ENCODE measurements around the gene RSBN1.

The RSBN1 gene

GRCh38 chr1:113780374-113781146 lies 31.7 kb downstream of the RSBN1 start:
- ATAC-seq (ENCODE audit: low read depth) = no peak
- DNase-seq (ENCODE audit: low spot score) = no peak
- peaks cover 5% of the 10 kb centered on the region for H3K4me1 ChIP-seq (ENCODE audit: insufficient read depth, poor library complexity, severe bottlenecking)
- no peaks in the 10 kb centered on the region for H3K9me3 ChIP-seq (ENCODE audit: severe bottlenecking)
- no peak for TF ChIP-seq CTCF (IDR thresholded peaks at IDR 0.05; ENCODE audit: poor library complexity, severe bottlenecking)
- no peak overlapping the region for H3K4me3 ChIP-seq (ENCODE audit: severe bottlenecking)
- no peaks in the 10 kb centered on the region for H3K27me3 ChIP-seq (ENCODE audit: insufficient read depth, poor library complexity, severe bottlenecking)
- peaks cover 17% of the 10 kb centered on the region for H3K36me3 ChIP-seq (ENCODE audit: low read depth)
- H3K27ac ChIP-seq (ENCODE audit: poor library complexity, severe bottlenecking) = no peak overlapping the region

DNA sequence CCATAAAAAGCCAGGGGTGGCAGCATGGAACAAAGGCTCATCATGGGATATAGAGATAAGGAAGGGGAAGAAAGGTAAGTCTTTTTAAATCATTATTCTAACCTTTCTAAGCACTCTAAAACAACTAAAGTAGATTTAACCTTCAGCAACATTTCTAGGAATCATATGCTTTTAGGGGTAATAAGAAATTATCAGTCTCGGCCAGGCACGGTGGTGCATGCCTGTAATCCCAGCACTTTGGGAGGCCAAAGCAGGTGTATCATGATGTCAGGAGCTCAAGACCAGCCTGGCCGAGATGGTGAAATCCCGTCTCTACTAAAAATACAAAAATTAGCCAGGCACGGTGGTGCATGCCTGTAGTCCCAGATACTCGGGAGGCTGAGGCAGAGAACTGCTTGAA lies 32.7 kb downstream of the RSBN1 start:
- H3K27ac ChIP-seq (ENCODE audit: poor library complexity, severe bottlenecking) = no peak overlapping the region
- DNase-seq (ENCODE audit: low spot score) (no peak), ATAC-seq (ENCODE audit: low read depth) (no peak)
- TF ChIP-seq CTCF (IDR thresholded peaks at IDR 0.05; ENCODE audit: poor library complexity, severe bottlenecking) = no peak
- peaks cover 18% of the 10 kb centered on the region for H3K36me3 ChIP-seq (ENCODE audit: low read depth)
- no peak overlapping the region for H3K4me3 ChIP-seq (ENCODE audit: severe bottlenecking)
- H3K9me3 ChIP-seq (ENCODE audit: severe bottlenecking) = no peaks in the 10 kb centered on the region
- H3K27me3 ChIP-seq (ENCODE audit: insufficient read depth, poor library complexity, severe bottlenecking) = no peaks in the 10 kb centered on the region
- peaks cover 5% of the 10 kb centered on the region for H3K4me1 ChIP-seq (ENCODE audit: insufficient read depth, poor library complexity, severe bottlenecking)

DNA sequence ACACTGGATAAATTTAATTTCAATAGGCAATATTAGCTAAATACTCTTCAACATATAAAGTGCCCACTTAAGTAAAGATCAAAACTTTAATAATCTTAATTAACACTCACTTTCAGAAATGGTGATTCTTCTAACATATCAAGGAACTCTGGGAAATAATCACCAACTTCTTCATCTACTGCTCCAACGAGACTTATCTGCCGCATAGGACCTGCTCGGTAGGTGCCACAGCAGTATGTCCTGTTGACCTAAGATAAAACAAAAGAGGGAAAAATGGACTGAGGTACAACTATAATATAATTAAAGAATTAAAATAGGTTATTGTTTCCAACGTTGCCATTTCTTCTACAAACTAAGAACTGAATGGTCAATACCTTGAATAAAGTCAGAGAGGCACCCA lies 34.7 kb downstream of the RSBN1 start:
- peaks cover 28% of the 10 kb centered on the region for H3K36me3 ChIP-seq (ENCODE audit: low read depth)
- H3K4me3 ChIP-seq (ENCODE audit: severe bottlenecking) = no peak overlapping the region
- no peak overlapping the region for H3K27ac ChIP-seq (ENCODE audit: poor library complexity, severe bottlenecking)
- DNase-seq (ENCODE audit: low spot score) (no peak), ATAC-seq (ENCODE audit: low read depth) (no peak)
- no peaks in the 10 kb centered on the region for H3K9me3 ChIP-seq (ENCODE audit: severe bottlenecking)
- no peaks in the 10 kb centered on the region for H3K4me1 ChIP-seq (ENCODE audit: insufficient read depth, poor library complexity, severe bottlenecking)
- TF ChIP-seq CTCF (IDR thresholded peaks at IDR 0.05; ENCODE audit: poor library complexity, severe bottlenecking) = no peak
- H3K27me3 ChIP-seq (ENCODE audit: insufficient read depth, poor library complexity, severe bottlenecking) = no peaks in the 10 kb centered on the region

- Histone ChIP-seq H3K4me1 (ENCODE audit: insufficient read depth, poor library complexity, severe bottlenecking) (no peaks in the 10 kb centered on the region), H3K4me3 (ENCODE audit: severe bottlenecking) (no peak overlapping the region)
Measured at GRCh38 chr1:113770031-113770430, 42.2 kb downstream of the RSBN1 start.

More at GRCh38 chr1:113770031-113770430, 42.2 kb downstream of the RSBN1 start:
- no peaks in the 10 kb centered on the region for H3K9me3 ChIP-seq (ENCODE audit: severe bottlenecking)
- no peak overlapping the region for H3K27ac ChIP-seq (ENCODE audit: poor library complexity, severe bottlenecking)
- ATAC-seq (ENCODE audit: low read depth) = no peak
- no peak for TF ChIP-seq CTCF (IDR thresholded peaks at IDR 0.05; ENCODE audit: poor library complexity, severe bottlenecking)
- no peak for DNase-seq (ENCODE audit: low spot score)
- H3K36me3 ChIP-seq (ENCODE audit: low read depth) = peaks cover 47% of the 10 kb centered on the region
- no peaks in the 10 kb centered on the region for H3K27me3 ChIP-seq (ENCODE audit: insufficient read depth, poor library complexity, severe bottlenecking)

All from RWPE2 (cell line).